Mucosa of descending colon (tissue), 3 donors: Measurements from ENCODE around the gene TRAF2. TPM values are rescaled to one million over a fixed set of nuclear protein-coding genes. Genes with fewer than 3 reads are reported as not detected.
"Not testable (repeated sequence)": the region's sequence is repeated elsewhere in the genome, so short reads cannot be mapped to it uniquely, and the experiment has no call there.

Experiments used
- ATAC-seq: fragments of 200-7000 bp; cut with Tn5 transposase; one replicate; pipeline ENCODE4 v1.9.1; 2020; ENCODE audit warnings: mild to moderate bottlenecking, moderate library complexity
- DNase-seq, 3 donors: peaks; one replicate each; pipeline ENCODE4 v3.0.0-alpha.2; 2020
- H3K36me3 ChIP-seq: fragments of 200-600 bp; one replicate; pipeline ENCODE4 v1.8.0; 2021; ENCODE audit warnings: low read depth, mild to moderate bottlenecking
- H3K4me1 ChIP-seq: fragments of 200-600 bp; one replicate; pipeline ENCODE4 v1.8.0; 2021; ENCODE audit warnings: low read depth, mild to moderate bottlenecking
- H3K4me3 ChIP-seq: fragments of 200-600 bp; one replicate; pipeline ENCODE4 v1.8.0; 2021; ENCODE audit warnings: mild to moderate bottlenecking
- H3K9me3 ChIP-seq: fragments of 200-600 bp; one replicate; pipeline ENCODE4 v1.8.0; 2021; ENCODE audit warnings: mild to moderate bottlenecking
- CTCF ChIP-seq: fragments of 200-600 bp; IDR thresholded peaks from one replicate; pipeline ENCODE4 v1.8.0; 2022; ENCODE audit warnings: antibody characterized with exemption, mild to moderate bottlenecking
- intact Hi-C, 2 donors: fragments of 100-400 bp; cut with DNase I in 1 of 2; cut with micrococcal nuclease in 1 of 2; formaldehyde crosslinking; loops; one replicate each; pipeline versions ENCODE4 v1.11.0 to v1.11.1; 2022; cut with DNase I, micrococcal nuclease
- long read RNA-seq, 2 donors: library from polyadenylated mRNA; unstranded; transcript quantifications; one replicate each; pipeline ENCODE4 v2.0.0, GENCODE V29; 2019 to 2021
- total RNA-seq, 3 donors: library from RNA; stranded (reverse); fragmentation: NEBNext Ultra II Directional in 2 of 3; extraction: Animal tissue kit (Norgen Biotek cat#: 25700) in 2 of 3; gene quantifications; one replicate each; pipeline versions ENCODE4 v1.2.1 to v1.2.4, GENCODE V29; 2021 to 2023
- donor health status: DM: no; HTN: no; CAD: no; lungs with moderate emphysema.
- donor health status: DM: no; HTN: no; CAD: no.
- donor health status: DM: no; HTN: yes; CAD: no.

Gene TRAF2
- 10 to 100 TPM; 19.6 to 28.2 (median 21.1) TPM for total RNA-seq
- long read RNA-seq, donor 1, transcript TRAF2-201 (11 exons, 2,264 nt): major isoform, 18 of 36 reads
- long read RNA-seq, donor 1, partial matches to known transcripts: 9 of 36 reads
- long read RNA-seq, donor 1, other reads (novel, unspliced or antisense): 9 of 36 reads
- long read RNA-seq, donor 2, transcript TRAF2-201 (11 exons, 2,264 nt): major isoform, 7 of 18 reads
- long read RNA-seq, donor 2, partial matches to known transcripts: 7 of 18 reads
- long read RNA-seq, donor 2, other reads (novel, unspliced or antisense): 4 of 18 reads

DNA sequence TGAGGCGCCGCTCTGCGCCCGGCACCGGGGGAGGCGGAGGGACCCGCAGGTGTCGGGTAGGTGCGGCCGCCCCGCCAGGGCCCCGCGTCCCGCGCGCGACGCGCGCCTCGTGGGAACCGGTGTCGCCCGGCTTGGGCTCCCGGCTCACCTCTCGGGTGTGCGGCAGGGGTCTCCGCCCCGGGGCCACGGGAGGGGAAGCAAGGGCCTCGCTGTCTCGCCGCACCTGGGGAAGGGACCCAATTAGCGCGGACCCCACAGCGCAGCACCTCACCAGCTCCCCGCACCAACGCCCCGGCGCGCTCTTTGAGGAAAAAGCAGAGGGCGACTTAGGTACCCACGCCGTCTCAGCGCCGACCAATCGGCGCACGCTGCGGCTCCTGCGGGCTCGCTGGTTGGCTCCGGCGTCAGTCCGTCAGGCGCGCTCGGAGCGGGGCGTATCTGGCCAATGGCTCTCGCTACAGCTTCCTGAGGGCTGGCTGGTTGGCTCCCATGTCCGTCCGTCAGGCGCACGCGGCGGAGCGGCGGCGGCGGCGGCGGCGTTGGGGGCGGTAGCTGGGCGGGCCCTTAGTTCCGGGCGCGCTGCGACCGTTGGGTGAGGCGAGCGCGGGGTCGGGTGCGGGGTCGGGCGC, at the start of gene TRAF2:
TRAF2 (plus strand) TSS at position 567 of the 629 bp plus-strand sequence. CDS start 12,225 bp downstream, outside the sequence.
- Histone ChIP-seq H3K36me3 (no peaks in the 10 kb centered on the region), H3K4me3 (peak within 1 kb of the TSS; percentile 50), H3K9me3 (no peaks in the 10 kb centered on the region), H3K4me1 (peaks cover 21% of the 10 kb centered on the region)
- intact Hi-C loops: no loop called here
- DNase-seq: peak; percentile 98 to 100 (median 99)
- TF ChIP-seq CTCF: no peak
- peak; percentile 92 for ATAC-seq

- intact Hi-C loops: no loop called here
- Histone ChIP-seq H3K4me1 (peaks cover 25% of the 10 kb centered on the region), H3K9me3 (no peaks in the 10 kb centered on the region), H3K36me3 (no peaks in the 10 kb centered on the region), H3K4me3 (no peak overlapping the region)
- peak in 1 of 3 donors; percentile 34 for DNase-seq
- no peak for TF ChIP-seq CTCF
- ATAC-seq: no peak
These were observed 49.0 kb upstream of the TRAF2 start for GRCh38 chr9:136837146-136837855.

DNA sequence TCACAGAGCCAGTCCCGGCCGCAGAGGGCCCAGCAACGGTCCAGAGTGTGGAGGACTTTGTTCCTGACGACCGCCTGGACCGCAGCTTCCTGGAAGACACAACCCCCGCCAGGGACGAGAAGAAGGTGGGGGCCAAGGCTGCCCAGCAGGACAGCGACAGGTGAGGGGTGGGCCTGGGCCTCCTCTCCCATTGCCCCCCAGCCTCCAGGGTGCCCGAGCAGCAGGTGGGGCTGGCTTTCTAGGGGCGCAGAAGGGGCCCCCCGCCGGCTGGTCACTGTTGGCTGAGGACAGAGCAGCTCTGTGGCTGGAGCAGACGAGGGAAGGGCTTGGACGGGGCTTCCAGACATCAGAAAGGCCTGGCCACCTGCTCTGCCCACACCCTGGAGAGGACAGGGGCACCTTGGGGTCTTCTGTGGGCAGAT, 48.4 kb upstream of the TRAF2 start:
- not testable (repeated sequence) for H3K4me3 ChIP-seq, ATAC-seq

GRCh38 chr9:136838314-136839228, 47.7 kb upstream of the TRAF2 start:
- Histone ChIP-seq H3K4me3 (no peak overlapping the region), H3K9me3 (no peaks in the 10 kb centered on the region), H3K36me3 (no peaks in the 10 kb centered on the region), H3K4me1 (peaks cover 38% of the 10 kb centered on the region)
- no peak for TF ChIP-seq CTCF
- ATAC-seq (no peak), DNase-seq (peak in 1 of 3 donors; percentile 46)
- intact Hi-C loops: no loop called here

More for the DNA sequence above, 48.4 kb upstream of the TRAF2 start:
- DNase-seq: peak in 1 of 3 donors; percentile 24
- peaks cover 31% of the 10 kb centered on the region for H3K4me1 ChIP-seq
- intact Hi-C loops, H3K9me3 ChIP-seq, H3K36me3 ChIP-seq: not testable (repeated sequence)

GRCh38 chr9:136839229-136840139, 46.8 kb upstream of the TRAF2 start:
- no peak for ATAC-seq
- peaks cover 44% of the 10 kb centered on the region for H3K4me1 ChIP-seq
- intact Hi-C loops: no loop called here
- no peaks in the 10 kb centered on the region for H3K9me3 ChIP-seq
- no peak for TF ChIP-seq CTCF
- no peak overlapping the region for H3K4me3 ChIP-seq
- no peaks in the 10 kb centered on the region for H3K36me3 ChIP-seq
- peak in 1 of 3 donors; percentile 55 for DNase-seq
